Activated CD4-positive, alpha-beta T cell treated with anti-CD3 and anti-CD28 coated beads for 24 hours (primary cell): ENCODE measurements around the gene KCNE2.

Experiments
- DNase-seq, 2 donors: peaks; one replicate each; pipeline ENCODE4 v3.0.0-alpha.2; 2020; ENCODE audit warnings: low read depth in 2 of 2

The KCNE2 gene

DNA sequence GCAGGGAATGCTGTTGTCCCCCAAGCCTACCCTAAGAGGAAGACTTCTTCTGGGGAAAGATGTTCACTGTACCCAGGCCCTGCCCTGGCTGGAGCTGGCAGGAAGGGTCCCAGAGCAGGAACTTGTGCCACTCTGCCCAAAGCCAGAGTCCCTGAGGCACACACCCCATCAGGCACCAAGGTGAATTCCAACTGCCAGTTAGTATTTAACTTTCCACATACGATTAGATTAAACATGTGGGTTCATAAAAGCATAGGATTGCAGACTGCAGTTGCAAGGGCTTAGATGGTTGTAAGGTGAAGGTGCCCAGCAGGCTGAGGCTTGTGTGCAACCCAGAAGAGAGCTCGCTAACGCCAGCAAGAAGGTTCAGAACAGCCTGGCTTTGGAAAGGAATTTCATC is at the start of gene KCNE2:
Gene KCNE2, plus strand, starts transcription at position 274 of the 400 bp plus-strand sequence. CDS start 6,473 bp downstream, outside the sequence.
- no peak for DNase-seq

GRCh38 chr21:34319585-34319984 is 44.2 kb upstream of the KCNE2 start:
- no peak for DNase-seq

DNA sequence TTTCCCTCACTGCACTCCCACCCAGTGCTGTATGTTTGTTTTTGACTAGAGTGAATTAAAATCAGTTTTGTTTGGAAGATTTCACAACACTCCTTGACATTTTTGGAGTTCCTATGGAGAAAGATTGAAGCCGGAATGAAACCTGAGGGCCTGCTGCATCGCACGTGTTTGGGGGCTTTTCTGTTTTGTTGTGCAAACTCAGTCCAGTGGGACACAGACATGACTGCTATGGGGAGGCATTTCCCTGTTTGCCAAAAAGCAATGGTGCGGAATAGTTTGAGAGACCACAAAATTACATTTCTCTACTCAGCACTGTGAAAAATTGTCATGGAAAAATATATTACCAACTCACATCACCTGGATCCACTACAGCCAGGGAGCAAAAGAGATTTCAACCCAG is 43.8 kb upstream of the KCNE2 start:
- no peak for DNase-seq

DNA sequence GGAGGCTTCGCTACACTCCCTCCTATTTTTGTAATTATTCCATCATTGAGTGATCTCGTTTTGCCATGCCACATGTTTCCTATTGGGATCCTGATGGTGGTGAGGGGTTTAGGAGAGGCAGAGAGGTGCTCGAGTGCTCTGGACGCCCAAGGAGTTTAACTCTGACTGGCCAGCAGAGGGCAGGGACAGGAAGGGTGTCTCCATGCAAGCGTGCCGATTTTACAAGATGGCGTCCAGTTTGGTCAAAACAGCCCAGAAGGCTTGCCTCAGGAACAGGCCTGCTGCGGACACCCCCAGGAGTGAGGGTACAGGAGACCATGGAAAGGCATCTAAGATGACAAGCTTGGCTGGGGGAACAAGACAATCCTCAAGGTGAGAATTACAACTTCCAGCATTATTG is 33.8 kb upstream of the KCNE2 start:
- DNase-seq = no peak

DNA sequence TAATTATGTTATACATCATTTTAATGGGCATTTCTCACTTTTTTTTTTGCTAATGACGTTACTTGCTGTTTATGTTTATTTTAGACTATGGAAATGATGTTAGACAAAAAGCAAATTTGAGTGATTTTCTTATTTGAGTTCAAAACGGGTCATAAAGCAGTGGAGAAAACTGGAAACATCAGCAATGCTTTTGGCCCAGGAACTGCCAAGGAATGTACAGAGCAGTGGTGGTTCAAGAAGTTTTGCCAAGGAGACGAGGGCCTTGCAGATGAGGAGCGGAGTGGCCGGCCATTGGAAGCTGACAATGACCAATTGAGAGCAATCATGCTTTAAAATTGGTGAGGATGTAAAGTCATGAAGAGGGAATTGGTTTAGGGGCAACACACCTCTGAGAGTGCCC is 32.1 kb upstream of the KCNE2 start:
- no peak for DNase-seq

DNA sequence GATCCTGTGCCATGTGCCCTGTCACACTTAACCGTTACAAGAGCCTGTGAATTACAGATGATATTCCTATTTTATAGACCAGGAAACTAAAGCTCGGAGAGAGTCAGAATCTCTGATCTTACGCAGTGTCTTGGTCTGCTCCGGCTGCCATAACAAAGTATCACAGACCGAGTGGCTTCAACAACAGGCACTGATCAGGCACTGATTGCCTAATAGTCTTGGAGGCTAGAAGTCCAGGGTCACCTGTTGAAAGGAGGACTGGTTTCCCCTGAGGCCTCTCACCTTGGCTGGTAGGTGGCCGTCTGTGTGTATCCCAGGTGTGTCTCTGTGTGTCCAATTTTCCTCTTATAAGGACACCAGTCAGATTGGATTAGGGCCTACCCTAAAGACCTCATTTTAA is 31.5 kb upstream of the KCNE2 start:
- DNase-seq = no peak

- DNase-seq = no peak
Measured at GRCh38 chr21:34333121-34333739, 30.6 kb upstream of the KCNE2 start.

DNA sequence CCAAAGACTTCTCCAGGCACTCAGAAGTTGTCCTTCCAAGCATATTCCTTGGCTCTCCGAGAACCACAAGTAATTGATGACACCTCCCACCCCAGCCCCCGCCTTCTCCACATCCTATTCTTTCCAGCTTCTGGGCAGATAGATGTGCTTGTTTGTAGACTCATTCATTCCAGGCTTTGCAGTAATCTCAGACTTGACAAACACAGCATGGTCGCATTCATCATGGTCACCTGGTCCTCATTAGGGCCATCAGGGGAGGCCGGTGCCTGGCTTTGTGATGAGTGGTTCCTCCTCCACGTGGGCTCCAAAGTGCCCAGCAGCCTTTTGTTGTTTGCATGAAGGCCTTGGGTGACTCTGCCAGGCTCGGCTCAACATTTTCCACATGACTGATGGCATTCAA is 28.5 kb upstream of the KCNE2 start:
- no peak for DNase-seq

- DNase-seq = no peak
Measured at GRCh38 chr21:34336245-34336644, 27.6 kb upstream of the KCNE2 start.

DNA sequence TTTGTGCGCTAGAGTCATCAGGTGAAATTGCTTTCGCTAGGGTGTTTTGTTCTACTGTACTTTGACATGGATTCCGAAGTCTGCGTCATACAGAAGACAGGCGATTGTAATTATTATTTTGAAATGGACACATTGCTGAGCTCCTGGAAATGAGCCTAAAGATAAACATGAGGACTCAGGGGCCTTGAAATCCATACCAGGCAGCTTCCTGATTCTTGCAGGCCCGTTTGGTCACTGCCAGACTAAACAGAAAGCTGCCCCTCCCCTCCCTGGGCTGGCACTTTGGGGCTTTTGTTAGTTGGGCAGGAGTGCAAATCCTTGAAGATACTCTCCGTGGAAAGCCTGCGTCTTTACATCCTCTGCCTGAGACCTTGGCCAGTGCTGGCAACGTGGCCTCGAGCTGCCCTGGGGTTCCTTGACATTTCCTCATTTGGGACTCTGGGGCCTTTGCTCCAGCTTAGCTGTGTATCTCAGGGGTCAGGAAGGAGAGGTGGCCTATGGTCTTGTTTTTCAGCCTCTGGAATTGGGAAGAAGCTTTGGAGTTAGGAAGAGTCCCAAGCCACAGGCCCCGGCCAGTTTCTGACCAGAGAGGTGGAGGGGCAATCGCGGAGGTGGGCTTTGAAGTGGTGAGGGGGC is 26.9 kb upstream of the KCNE2 start:
- no peak for DNase-seq

- DNase-seq = no peak
Measured at GRCh38 chr21:34337741-34338140, 26.1 kb upstream of the KCNE2 start.

DNA sequence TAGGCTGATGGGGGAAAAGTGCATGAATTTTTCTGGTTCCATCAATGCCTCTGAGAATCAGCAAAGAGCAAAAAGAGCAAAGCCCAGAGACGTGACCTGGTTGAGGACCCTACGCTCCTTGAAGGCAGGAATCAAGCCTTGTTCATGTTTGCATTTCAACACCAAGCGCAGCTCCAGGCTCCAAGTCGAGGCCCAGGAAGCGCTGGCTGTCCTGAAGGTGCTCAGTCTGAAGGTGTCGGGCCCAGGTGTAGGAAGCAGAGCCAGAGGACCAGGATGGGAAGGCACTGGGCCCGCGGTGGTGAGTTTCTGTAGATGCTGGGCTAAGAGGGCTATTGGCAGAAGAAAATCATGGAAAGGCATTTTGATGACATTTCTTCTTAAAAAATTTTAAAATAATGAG is 25.6 kb upstream of the KCNE2 start:
- no peak for DNase-seq

DNA sequence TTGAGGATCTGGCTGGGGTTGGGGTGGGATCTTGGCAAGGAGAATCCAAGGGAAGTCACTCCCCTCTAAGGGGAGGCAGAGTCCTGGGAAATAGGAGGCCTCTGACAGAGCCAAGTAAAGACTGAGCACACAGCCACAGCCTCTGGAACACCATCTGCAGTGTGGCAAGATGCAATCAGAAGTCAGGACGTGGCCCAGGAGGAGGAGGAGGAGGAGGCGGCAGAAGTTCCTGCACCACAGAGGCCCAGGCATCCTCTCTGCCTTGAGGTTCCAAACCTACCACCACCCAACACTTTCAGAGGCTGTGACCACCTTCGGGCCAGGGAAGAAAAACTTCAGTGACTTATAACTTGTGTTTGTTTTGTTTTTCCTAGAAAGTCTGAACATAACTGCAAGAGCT is 23.7 kb upstream of the KCNE2 start:
- no peak for DNase-seq

DNA sequence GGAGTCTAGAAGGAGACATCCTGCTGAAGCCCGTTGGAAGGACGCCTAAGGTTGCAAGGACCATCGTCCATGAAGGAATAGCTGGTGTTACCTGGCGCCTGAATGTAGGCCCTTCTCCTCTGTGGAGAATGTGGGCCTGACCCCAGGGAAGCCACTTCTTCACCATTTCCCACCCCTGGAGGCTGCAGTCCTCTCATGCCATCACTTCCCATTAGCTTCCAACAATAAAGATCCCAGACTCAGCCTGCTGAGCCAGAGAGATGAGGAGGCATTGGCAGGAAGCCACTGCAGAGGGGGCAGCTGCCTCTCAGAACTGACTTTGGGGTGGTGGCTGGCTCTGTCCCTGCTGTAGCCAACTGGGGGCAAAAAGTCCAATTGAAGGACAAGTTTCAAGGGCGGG is 21.3 kb upstream of the KCNE2 start:
- no peak for DNase-seq

DNA sequence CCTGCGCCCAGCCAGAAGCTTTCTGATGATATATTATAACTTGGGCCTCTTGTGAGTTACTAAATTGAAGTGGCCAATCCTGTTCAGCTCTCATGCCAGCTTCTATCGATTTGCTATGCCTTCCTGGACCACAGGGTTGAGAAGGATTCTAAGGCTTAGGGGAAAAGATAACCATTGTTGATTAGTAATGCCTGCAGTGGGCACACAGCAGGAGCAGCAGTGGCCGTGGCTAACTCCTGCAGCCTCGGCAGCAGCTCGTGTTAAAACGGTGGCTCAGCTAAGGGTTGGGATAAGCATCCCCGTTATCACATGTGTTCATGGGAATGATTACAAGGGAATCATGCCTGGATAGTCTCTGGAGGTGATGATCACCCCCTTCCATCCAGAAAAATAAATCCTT is 20.5 kb upstream of the KCNE2 start:
- DNase-seq = no peak

GRCh38 chr21:34343838-34344381 is 19.9 kb upstream of the KCNE2 start:
- no peak for DNase-seq

GRCh38 chr21:34344584-34344983 is 19.2 kb upstream of the KCNE2 start:
- DNase-seq = no peak

- no peak for DNase-seq
Measured at GRCh38 chr21:34345091-34345871, 18.5 kb upstream of the KCNE2 start.

DNA sequence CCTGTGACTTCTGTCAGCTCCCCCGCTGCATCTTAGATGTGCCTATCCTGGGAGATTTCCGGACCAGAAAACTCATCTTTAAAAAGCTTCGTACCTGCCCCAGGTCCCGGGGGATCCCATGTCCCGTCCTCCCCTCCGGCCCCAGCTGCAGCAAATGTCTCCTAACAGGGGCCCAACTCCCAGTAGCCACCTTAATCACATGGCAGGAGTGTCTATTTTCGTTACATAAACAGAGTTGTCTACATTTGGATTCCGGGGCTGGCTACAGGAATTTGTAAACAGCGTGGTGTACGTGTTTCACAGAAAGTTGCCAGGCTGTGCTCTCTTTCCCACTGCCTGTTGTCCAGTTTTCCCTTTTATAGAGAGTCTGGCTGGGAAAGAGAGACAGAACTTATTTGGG is 17.9 kb upstream of the KCNE2 start:
- no peak for DNase-seq

GRCh38 chr21:34348890-34349519 is 14.8 kb upstream of the KCNE2 start:
- DNase-seq = no peak

- DNase-seq = no peak
Measured at GRCh38 chr21:34351786-34352241, 12.0 kb upstream of the KCNE2 start.

GRCh38 chr21:34352556-34352955 is 11.2 kb upstream of the KCNE2 start:
- no peak for DNase-seq
